Stimulated activated CD8-positive, alpha-beta memory T cell treated with anti-CD3 and anti-CD28 coated beads, Interleukin-7, amount 100 ng/mL, for 1 hour (primary cell): ENCODE measurements around the gene SORCS1.
"Not testable (repeated sequence)": the region's sequence is repeated elsewhere in the genome, so short reads cannot be mapped to it uniquely, and the experiment has no call there.

ENCODE experiments used
- DNase-seq, 2 donors: peaks; one replicate each; pipeline ENCODE4 v3.0.0-alpha.2; 2020; ENCODE audit warnings: low read depth in 2 of 2

Gene SORCS1

DNA sequence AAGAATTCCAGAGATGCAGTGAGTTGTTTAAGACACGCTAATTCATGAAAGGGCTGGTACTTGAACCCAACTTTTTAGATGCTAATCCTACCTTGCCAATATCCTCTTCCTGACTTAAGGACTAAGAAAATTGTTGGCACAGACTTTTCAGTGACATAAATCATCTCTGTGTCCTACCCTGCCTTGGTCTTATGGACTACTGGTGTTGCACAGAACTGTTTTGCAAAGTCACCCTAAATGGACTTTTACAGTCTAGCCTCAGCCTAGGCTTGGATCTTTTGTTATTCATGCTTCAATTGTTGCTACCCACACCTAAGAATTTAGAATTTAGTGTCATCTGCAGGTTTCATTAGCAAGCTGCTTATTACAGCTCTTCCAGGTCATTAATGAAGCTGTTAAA lies 112.7 kb downstream of the SORCS1 start:
- DNase-seq = no peak

DNA sequence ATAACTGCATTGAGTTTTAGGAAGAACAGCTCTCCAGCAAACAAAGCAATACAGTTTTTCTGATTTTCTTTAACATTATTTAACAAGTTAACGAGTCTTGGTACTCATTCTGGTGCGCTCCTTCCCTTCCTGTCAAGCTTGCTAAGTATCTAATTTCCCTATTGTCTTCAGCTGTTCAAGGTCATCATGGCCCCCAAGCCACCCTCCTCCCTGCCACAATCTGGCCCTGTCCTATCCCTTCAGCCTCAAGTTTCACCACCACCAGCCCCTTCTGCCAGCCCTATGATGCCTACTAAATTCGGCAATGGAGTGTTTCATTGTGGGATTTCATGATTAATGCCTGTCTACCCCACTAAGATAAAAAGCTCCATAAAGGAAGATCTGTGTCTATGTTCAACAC lies 121.0 kb downstream of the SORCS1 start:
- DNase-seq = no peak

DNA sequence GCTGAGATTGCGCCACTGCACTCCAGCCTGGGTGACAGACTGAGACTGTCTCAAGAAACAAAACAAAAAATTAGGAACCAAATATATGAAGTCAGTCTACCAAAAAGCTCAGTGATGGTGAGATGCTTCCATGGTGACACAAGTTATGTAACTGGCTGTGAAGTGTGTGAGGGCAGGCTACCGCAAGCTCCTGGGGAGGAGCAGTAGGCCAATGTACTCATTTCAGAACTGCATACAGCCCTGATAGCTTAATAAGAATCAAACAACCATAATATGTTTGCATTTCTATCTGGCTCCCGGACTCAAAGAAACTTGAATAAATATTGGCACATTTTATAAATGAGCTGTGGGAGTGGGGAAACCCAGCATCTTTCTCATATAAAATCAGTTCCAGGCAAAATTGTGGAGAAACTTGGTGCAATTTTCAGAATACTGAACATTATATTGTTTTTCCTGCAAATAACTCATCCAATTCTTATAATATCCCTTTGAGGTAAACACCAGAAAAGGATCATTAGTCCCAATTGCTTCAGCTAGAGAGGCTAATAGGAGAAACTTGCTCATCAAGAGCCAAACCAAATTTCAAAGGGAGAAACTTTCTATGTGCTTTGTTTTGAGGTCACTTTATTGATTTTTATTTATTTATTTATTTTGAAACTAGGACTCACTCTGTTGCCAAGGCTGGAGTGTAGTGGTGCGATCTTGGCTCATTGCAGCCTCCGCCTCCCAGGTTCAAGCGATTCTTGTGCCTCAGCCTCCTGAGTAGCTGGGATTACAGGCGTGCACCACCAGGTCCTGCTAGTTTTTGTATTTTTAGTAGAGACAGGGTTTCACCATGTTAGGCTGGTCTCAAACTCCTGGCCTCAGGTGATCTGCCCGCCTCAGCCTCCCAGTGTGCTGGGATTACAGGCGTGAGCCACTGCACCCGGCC lies 127.0 kb downstream of the SORCS1 start:
- DNase-seq = no peak

DNA sequence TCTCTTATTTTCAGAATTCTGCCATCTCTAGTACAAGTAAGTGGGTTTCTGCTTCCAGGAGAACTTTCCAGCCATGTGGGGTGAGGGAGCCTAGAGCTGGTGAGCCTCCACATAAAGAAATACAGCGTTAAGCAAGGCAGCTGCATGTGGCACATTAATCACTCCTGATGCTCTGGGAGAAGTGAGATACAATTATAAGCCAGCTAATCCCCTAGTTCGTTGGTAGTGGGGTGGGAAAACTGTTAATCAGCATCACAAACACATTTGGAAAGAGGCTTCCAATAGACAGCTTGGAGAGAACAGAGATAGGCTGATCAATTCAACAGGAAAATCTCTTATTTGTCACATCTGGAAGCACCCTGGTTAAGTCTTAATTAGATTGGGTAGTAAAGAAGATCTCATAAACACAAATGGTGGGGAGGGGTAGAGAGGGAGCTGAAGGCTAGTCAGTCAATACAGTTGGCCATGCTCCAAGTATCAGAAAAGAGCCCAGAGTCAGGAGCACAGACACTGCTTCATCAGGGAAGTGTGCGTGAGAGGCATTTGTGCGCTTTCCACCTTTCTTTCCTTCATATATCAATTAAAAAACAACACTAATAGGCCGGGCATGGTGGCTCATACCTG lies 130.6 kb downstream of the SORCS1 start:
- no peak for DNase-seq

DNA sequence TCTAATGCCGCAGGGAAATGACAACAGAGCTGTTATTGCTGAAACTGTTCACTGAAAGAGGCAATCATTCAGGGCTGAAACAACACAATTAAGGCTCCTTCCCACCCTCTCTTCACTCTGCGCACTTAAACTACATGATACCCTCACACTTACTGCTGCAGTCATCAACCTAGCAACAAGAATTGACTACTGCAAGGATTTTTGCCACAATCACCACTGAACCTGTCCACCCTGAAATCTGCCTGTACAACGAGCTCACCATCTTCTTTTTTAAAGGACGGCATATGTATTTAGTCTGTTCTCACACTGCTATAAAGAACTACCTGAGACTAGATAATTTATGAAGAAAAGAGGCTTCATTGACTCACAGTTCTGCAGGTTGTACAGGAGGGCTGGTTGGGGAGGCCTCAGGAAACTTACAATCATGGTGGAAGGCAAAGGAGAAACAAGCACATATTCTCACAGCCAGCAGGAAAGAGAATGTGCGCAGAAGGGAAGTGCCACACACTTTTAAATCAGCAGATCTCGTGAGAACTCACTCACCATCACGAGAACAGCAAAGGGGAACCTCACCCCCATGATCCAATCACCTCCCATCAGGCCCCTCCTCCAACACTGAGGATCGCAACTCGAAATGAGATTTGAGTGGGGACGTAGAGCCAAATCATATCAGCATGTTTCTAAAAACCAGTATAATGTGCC lies 131.7 kb downstream of the SORCS1 start:
- DNase-seq = no peak

DNA sequence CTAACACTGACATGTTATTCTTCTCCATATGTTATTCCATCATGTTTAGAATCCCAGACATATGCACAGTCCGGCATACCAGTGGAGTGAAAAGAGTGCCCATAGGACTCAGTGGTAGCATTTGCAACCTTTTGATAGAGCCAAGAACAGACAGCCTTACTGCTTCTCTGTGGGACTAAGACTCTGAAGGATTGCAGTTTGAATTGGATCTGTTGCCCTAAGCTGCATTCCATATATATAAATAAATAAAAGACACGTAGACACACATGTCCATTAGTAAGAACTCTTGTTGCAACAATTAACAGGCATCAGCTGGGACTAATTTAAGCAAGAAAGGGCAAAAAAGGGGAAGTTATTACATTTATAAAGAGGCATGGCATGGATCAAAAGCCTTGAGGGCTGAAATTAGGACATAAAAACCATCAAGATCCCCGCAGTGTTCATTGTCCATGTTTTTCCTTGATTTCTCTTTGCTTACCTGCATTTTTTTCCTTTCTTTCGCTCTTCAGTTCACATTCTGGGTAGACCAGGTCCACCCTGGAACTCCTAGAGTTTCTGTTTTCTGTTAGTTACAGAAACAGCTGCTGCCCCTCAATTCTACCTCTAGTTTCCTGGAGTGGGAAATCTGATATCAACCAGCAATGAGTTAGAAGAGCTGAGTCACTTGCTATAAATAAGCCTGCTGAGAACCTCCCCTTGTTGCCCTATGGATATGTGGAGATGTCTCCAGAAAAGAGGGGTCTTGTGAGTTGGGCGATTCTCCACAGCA lies 132.4 kb downstream of the SORCS1 start:
- no peak for DNase-seq

DNA sequence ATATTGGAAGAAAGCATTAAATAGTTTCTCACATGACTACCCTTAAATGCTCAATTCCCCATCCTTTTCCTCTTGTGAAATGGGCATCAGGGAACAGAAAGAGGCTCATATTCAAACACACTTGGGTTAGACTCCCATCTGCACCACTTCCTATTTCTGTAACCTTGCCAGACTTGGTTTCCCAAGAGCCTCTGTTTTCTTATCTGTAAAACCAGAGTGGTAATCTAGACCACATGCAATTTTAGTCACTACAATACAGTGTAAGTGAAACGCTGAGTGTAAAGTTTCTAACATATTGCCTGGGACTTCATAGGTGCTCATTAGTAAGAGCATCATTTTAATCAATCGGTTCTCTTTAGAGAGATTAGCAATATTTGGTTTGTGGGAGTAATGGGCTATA lies 136.3 kb downstream of the SORCS1 start:
- no peak for DNase-seq

DNA sequence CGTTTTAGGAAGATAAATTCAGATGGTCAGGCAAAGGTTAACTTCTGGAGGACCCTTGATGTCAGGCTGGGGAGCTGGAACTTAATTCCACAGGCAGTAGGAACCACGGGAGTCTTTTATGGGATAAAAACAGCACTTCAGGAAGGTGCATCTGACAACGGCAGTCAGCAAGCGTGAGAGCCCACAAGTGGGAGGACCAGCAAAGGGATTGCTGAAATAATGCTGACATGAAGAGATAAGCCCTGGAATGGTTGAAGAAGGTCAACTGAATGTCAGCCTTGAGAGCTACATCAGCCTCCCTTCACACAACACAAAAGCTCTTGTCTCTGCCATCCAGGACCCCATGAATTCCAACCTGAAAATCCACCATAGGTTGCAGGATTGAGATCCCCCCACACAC lies 138.8 kb downstream of the SORCS1 start:
- no peak for DNase-seq

DNA sequence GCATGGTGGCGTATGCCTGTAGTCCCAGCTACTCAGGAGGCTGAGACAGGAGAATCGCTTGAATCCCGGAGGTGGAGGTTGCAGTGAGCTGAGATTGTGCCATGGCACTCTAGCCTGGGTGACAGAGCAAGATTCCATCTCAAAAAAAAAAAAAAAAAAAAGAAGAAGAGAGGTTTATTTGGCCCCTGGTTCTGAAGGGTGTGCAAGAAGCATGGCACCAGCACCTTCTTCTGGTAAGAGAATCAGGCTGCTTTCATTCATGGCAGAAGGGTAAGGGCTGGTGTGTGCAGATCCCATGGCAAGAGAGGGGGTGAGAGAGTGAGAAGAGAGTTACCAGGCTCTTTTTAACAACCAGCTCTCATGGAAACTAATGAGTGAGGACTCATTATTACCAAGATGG lies 140.5 kb downstream of the SORCS1 start:
- not testable (repeated sequence) for DNase-seq

DNA sequence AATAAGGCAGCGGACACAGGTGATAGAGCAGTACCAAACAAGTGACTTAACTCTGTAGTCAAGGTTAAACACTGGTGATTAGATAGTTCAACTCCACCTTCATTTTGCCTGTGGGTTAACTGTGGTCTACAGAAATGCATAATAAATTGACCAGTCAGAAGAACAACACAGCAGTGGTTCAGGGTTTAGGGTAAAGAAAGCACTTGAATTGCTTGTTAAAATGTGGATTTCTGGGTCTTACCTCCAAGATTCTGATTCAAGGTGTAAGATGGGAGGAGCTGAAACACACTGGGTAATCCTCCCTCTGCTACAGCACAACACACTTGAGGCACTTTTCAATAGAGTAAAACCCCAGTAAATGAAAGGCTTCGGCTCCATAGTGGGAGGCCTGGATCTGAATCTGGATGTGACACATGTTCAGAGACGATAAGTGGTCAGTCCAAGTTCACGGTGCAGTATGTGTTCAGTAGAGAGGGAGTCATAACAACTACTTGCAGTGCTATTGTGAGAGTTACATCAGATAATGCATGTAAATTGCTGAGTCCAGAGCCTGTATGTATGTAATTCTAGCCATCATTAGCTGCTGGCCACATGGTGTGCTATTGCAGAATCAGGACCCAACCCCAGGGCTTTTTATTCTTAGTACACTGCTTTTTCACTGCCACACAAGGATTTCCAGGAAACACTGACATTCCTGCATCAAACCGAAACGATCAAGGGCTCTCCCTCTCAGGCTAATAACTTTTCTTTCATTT lies 141.7 kb downstream of the SORCS1 start:
- DNase-seq = no peak

DNA sequence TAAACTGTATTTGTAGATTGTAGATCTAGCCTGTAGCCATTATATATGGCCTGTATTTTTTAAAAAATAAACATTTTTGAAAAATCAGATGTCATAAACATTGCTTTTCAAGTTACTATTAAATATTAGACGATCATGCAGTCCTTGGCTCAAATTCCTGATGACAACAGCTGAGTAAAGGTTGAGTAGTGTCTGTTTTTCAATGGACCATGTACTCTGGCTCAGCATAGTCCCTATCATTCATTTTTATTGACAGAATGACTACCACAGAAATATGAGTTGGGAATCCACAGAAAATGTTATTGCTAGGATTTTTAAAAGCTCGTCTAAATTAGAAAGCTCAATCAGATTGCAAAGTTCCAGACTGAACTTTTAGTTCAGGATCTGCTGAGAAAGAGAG lies 145.4 kb downstream of the SORCS1 start:
- DNase-seq = no peak

DNA sequence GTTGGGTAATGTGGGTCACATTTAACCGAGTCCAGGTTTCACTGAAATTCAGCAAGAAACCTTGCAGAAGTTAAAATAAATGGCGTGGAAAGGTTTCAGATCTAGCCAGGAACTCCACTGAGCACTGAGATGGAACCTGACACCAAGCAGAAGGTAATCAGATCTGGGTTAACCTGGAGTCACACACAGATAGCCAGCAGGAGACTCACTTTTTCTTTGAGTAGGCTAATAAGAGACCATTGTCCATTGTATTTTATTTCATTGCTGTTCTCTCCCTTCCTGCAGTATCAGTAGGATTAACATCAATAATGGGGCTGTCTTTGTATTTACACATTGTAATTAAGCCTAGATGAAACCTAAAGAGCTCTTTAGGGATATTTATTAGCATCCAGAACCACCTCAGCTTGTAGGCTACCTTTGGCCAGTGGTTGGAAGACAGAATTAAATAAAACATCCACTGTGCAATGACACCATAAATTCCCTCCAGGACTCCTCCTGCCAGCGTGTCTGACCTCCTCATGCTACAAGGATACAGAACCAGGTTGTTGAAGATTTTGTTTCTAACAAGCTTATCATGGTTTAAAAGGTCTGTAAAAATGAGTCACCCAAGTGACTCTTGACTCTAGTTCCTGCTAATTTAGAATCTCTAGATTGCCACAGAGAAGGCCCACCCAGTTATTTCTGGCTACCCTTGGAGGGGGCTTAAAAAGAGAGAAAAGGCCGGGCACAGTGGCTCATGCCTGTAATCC lies 151.1 kb downstream of the SORCS1 start:
- DNase-seq = no peak

DNA sequence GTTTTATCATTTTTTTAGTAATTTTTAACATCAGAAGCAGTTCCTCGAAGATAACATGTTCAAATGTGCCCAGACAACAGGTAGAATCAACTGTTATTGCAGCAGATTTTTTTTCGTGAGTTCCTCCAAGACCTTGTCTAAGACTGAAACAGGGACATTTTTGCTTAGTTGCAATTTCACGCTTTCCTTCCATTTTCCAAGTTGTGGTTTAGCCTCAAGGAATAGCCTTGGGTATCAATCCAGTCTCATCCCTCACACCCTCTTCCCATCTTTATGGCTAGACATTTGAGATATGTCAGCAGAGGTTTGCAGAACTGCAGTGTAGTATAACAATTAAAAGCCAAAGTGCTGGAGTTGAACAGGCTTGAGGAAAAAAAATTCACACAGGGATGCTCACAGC lies 152.5 kb downstream of the SORCS1 start:
- DNase-seq = no peak

DNA sequence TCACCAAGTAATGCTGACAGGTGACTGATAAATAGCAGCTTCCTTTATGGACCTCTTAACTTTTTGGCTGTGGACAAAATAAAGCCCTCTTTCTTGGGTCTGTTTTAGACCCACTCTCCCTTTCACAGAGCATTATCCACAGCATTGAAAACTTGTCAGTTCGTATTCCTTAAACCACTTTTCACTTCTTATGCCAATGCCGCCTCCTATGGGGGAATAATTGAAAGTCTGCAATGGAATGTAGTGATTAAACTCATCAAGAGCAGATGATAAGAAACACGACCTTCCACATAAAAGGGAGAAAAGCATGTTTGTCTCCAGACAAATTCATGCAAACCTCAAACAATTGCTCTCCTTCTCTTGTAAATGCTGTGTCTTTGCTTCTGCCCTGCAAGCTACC lies 153.4 kb downstream of the SORCS1 start:
- DNase-seq = no peak

DNA sequence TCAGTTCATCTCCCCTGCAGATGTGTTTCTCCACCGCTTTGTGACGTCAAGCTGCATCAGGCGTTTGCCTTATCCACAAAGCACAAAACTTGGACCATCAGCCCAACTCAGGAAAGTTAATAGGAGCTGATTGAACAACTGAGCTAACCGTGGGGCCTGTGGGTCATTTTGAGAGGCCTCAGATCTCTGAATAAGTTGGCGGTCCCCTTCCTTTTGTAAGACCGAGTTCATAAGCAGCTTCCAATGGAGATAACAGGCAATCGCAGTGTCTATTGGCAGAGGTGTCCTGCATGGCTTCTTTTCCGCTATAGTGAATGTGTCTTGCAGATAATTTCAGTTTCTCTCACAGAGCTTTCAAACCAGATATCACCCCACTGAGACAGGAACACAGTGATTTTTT lies 154.0 kb downstream of the SORCS1 start:
- DNase-seq = no peak

DNA sequence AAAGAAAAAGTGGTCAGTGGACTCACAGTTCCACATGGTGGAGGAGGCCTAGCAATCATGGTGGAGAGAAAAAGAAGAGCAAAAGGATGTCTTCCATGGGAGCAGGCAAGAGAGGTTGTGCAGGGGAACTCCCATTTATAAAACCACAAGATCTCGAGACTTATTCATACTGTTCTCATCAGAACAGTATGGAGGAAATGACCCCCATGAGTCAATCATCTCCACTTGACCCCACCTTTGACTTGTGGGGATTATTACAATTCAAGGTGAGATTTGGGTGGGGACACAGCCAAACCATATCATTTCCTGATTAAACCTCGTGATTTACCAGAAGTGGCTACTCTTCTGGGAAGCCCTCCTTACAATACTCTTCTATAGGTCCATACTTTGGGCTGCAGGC lies 160.1 kb downstream of the SORCS1 start:
- no peak for DNase-seq

DNA sequence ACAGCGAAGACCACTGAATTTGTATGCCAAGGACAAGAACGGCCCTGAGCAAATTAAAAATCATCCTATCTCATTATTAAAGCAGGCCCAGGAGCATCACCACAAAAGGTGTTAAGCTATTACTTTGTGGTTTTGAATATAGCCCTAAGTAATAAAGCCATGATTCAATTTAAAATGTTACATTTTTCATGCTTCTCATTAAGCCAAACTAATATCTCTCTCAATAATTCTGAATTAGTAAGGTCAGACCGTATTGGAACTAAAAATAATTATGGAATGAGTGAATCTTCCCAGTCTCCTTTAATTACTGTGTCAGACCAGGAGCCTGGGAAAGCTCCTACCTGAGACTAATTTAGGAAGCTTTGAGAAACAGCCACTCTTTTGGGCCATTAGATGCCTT lies 162.4 kb downstream of the SORCS1 start:
- no peak for DNase-seq

DNA sequence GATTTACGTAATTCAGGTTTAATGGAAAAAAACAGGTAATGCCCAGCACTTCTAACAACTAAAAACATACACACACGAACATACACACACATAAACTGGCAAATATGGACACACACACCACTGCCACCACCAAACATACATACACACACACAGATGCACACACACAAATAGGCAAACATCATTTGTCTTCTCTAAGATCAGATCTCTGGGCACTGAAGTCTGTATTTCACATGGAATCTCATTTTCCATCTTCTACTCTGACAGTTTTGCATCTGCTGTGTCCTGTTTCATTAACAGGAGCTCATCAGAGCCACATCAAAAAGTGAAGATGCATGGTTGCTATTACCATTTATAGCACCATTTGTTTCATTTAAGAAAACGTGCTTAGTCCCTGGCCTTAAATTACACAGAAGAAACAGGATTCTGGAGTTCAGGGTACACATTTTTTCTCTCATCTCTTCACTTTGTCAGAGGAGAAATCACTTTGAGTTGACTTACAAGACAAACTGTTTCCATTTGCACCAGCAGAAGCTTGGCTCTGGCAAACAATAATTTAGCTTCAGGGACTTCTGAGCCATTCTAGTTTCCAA lies 165.3 kb downstream of the SORCS1 start:
- DNase-seq = no peak

DNA sequence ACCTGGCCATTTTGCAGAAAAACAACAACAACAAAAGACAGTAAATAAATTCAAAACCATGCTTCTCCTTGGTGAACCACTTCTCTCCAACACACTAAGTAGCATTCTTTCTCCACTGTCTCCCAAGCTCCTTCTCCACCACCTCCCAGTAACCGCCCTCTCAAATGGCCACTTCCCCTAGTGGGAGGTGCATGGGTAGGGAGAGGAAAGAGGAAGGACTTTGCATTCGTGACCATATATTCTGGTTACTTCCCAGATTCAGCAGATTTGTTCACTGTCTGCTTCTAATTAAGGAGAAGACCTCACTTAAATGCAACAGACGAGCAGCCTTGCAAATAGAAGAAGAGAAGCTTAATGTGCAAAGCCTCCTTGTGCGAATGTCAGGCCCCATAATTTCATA lies 166.8 kb downstream of the SORCS1 start:
- DNase-seq = no peak

DNA sequence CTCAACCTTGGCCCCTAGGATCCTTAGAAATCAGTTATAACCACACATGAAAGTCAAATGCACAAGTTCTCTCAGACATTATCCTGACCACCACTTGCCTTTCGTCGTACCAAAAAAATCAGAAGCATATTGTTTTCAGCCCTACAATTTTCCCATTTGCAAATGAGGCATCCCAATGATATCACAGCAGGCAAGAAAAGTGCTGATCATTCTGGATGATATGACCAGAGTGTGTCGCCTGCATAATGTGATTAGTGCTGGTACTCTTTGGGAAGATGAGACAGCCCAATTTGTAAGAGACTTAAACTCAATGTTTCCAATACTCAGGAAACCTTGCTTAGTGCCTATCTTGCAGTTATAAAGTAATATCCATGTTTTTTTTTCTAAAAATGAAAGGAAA lies 168.0 kb downstream of the SORCS1 start:
- DNase-seq = no peak
